Liver (tissue), 3 donors: ENCODE measurements around the gene RASL11B.
"Not testable (repeated sequence)": the region's sequence is repeated elsewhere in the genome, so short reads cannot be mapped to it uniquely, and the experiment has no call there.

ENCODE experiments used
- EGR1 ChIP-seq, 2 donors: IDR thresholded peaks; 2 replicates each; pipeline ENCODE4 v1.6.1; 2016 to 2018; ENCODE audit warnings: antibody characterized with exemption in 2 of 2, low read depth in 2 of 2
- FOXA2 ChIP-seq: IDR thresholded peaks from 2 replicates; pipeline ENCODE4 v1.6.1; 2016; ENCODE audit warnings: antibody characterized with exemption
- TF ChIP-seq, protein P1 (sequence below): fragments of 150-350 bp; IDR thresholded peaks from 2 replicates; pipeline ENCODE4 v1.5.1; 2017; ENCODE audit warnings: improper control_type of control experiment, low read depth, low read length; ENCODE audit not compliant: missing input control
- donor health status: healthy.
- donor health status: healthy.

DNA sequence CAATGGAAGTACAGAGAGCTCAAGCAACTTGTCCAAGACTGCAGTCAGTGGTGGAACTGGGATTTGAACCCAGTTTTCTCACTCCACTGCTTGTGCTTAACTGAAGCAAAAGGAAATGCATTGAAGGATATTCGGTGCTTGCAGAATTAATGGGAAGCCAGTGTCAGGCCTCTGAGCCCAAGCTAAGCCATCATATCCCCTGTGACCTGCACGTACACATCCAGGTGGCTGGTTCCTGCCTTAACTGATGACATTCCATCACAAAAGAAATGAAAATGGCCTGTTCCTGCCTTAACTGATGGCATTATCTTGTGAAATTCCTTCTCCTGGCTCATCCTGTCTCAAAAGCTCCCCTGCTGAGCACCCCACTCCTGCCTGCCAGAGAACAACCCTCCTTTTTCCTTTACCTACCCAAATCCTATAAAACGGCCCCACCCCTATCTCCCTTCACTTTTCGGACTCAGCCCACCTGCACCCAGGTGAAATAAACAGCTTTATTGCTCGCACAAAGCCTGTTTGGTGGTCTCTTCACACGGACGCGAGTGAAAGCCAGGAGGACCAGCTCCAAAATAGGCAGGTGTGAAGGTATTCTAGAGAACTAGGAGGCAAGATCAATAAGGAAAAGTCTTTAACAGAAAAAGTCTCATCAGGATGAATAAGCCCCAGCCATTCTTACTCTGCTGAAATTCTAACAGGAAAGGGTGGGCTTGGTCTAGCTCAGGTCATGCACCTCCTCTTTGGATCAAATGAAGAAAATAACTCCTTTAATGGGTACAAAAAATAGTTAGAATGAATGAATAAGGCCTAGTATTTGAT lies 27.3 kb upstream of the RASL11B start:
- not testable (repeated sequence) for TF ChIP-seq FOXA2; EGR1 (IDR thresholded peaks at IDR 0.05; ENCODE audit: low read depth in 2 of 2)
- TF ChIP-seq, protein P1, sequence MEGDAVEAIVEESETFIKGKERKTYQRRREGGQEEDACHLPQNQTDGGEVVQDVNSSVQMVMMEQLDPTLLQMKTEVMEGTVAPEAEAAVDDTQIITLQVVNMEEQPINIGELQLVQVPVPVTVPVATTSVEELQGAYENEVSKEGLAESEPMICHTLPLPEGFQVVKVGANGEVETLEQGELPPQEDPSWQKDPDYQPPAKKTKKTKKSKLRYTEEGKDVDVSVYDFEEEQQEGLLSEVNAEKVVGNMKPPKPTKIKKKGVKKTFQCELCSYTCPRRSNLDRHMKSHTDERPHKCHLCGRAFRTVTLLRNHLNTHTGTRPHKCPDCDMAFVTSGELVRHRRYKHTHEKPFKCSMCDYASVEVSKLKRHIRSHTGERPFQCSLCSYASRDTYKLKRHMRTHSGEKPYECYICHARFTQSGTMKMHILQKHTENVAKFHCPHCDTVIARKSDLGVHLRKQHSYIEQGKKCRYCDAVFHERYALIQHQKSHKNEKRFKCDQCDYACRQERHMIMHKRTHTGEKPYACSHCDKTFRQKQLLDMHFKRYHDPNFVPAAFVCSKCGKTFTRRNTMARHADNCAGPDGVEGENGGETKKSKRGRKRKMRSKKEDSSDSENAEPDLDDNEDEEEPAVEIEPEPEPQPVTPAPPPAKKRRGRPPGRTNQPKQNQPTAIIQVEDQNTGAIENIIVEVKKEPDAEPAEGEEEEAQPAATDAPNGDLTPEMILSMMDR = not testable (repeated sequence)
